ENCODE results near the gene PRKCH. TPM values are rescaled to one million over a fixed set of nuclear protein-coding genes. Genes with fewer than 3 reads are reported as not detected.

PRKCH gene
- total and polyA plus RNA-seq, 2 donors (not counting 3 experiments of a cell fraction or from before 2014, with no cell fraction given): 97.7 to 103 TPM

GRCh38 chr14:61530296-61530695 lies 208.9 kb downstream of the PRKCH start:
- no peak overlapping the region for H3K27ac ChIP-seq (ENCODE audit: insufficient read depth, low read depth, low read length)
- TF ChIP-seq MAX (IDR thresholded peaks at IDR 0.05; ENCODE audit: insufficient read depth, insufficient read length) (no peak), POLR2AphosphoS5 (IDR thresholded peaks at IDR 0.05; ENCODE audit: insufficient read depth, low read depth, low read length) (no peak), JUN (IDR thresholded peaks at IDR 0.05; ENCODE audit: borderline replicate concordance, insufficient read depth, insufficient read length, low read depth) (no peak), CTCF (IDR thresholded peaks at IDR 0.05; ENCODE audit: extremely low read depth in 1 of 2, insufficient read depth in 1 of 2, low read depth in 1 of 2, low read length in 2 of 2) (no peak), FOS (IDR thresholded peaks at IDR 0.05; ENCODE audit: borderline replicate concordance, insufficient read depth, low read length) (no peak), EZH2 (IDR thresholded peaks at IDR 0.05; ENCODE audit: borderline replicate concordance, low read depth, low read length, severe bottlenecking) (no peak), GATA2 (IDR thresholded peaks at IDR 0.05; ENCODE audit: insufficient read depth, insufficient read length, low read depth, low read length) (no peak), MYC (IDR thresholded peaks at IDR 0.05; ENCODE audit: low read depth, low read length) (no peak), POLR2A (IDR thresholded peaks at IDR 0.05; ENCODE audit: low read depth, low read length) (no peak)
- no peak overlapping the region for H3K4me3 ChIP-seq (replicated peaks in 1 of 3; ENCODE audit: insufficient read depth in 1 of 3, low read depth in 1 of 3, low read length in 3 of 3)
- no peaks in the 10 kb centered on the region for H3K27me3 ChIP-seq (ENCODE audit: control insufficient read depth in 2 of 2, insufficient read depth in 2 of 2, low read length in 2 of 2)
- intact Hi-C loops (cut with micrococcal nuclease): no loop called here
- no peak overlapping the region for H3K9ac ChIP-seq (replicated peaks; ENCODE audit: extremely low read depth, insufficient read depth, low read length)
- peaks cover 4 to 5% of the 10 kb centered on the region in 2 experiments for H3K36me3 ChIP-seq (ENCODE audit: control insufficient read depth in 2 of 2, extremely low read depth in 1 of 2, insufficient read depth in 2 of 2, low read length in 2 of 2)
- peaks cover 61% of the 10 kb centered on the region for H3K4me1 ChIP-seq (ENCODE audit: control insufficient read depth, extremely low read depth, insufficient read depth, low read length)
- no peak overlapping the region for H3K4me2 ChIP-seq (ENCODE audit: insufficient read depth, low read length)
- H3K9me3 ChIP-seq (replicated peaks; ENCODE audit: control insufficient read depth, insufficient read depth, low read length): no peaks in the 10 kb centered on the region
- no peak overlapping the region for H2AFZ ChIP-seq (ENCODE audit: low read depth, low read length)
- H4K20me1 ChIP-seq (replicated peaks; ENCODE audit: control insufficient read depth, extremely low read depth, insufficient read depth, low read length): no peaks in the 10 kb centered on the region
- DNase-seq (ENCODE audit: low read depth, low spot score): no peak
- peaks cover 5% of the 10 kb centered on the region for H3K79me2 ChIP-seq (ENCODE audit: control insufficient read depth, insufficient read depth, low read length)
- dilution Hi-C loops (cut with MboI; ENCODE audit: extremely low pct_ligation_motif_present, low sequenced_read_pairs): no loop called here
- FAIRE-seq: no peak
- CTCF ChIA-PET: interaction anchor here (2.0 kb wide), 1 partner anchor 32 kb away, joined by 5 read pairs; no protein-coding TSS in a partner anchor
- BruUV-seq (replicated peaks): no TSS peak
- POLR2A ChIA-PET: no interaction called here
- H3K9me1 ChIP-seq (replicated peaks; ENCODE audit: control insufficient read depth, extremely low read depth, insufficient read depth, low read length): no peaks in the 10 kb centered on the region
